Ammon's horn (tissue), 1 donor: ENCODE data around the gene FAH.

Experiments used
- DNase-seq: peaks from one replicate; pipeline ENCODE4 v3.0.0-alpha.2; 2016; ENCODE audit warnings: low spot score

FAH gene

DNA sequence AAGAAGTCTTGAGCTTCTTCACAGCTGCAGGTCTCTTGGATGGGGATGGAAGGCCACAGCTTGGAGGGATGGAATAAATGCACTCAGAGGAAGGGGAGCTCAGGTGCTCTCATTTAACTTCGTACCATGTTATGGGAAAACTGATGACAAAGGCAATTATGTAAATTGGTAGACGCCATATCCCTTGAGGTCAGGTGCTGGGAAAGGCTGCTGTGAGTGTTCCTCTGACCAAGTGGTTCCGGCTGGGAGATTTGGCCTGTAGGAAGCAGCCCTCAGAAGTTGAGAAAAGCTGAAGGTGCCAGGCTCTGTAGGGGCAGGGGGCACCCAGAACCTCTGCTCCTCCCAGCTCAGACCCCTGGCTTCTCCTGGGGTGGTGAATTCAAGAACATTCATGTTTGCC, 47.1 kb downstream of the FAH start:
- no peak for DNase-seq

DNA sequence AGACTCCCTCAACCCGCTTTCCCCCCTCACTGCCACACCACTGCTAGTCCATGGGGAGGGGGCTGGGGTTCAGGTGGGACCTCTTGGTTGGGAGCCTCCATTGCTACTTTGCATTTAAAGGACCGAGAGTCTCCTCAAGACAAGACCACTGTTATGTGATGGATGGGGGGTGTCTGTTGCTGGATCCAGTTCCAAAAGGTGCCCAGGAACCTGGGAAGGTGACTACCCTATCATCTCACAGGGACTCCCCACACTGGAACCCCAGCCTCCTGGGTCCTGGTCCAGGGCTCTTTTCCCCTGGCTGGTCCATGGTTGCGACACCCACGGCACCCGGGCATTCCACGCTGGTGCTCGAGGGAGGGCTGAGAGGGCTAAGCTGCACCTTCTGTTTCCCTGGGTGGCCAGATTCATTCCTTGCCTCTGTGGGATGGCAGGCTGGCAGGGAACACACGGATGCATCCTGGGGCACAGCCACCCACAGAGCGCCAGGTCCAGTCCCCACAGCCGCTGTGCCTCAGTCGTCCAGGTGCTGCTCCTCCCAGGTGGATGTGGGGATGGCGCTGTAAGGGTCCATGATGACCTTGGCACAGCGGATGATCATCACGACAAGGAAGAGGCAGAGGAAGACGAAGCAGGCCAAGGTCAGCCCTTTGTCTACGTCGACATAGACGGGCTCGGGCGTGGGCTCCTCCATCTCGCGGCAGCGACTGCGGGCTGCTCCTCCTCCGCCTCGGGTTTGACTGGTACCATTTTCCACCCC, 48.6 kb downstream of the FAH start:
- DNase-seq: no peak

DNA sequence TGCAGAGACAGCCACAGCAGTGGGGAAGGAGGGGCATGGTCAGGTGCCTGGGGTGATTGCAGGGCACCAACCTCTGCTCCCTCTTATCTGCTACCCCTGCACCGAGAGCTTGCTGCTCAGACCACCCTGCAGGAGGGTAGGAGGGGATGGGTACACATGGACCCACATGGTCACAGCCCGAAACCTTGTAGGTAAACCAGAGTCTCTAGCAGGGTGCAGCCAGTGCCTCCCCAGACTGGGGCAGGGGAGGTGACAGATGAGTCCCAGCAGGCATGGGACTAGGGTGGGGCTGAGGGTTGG, 49.2 kb downstream of the FAH start:
- no peak for DNase-seq

DNA sequence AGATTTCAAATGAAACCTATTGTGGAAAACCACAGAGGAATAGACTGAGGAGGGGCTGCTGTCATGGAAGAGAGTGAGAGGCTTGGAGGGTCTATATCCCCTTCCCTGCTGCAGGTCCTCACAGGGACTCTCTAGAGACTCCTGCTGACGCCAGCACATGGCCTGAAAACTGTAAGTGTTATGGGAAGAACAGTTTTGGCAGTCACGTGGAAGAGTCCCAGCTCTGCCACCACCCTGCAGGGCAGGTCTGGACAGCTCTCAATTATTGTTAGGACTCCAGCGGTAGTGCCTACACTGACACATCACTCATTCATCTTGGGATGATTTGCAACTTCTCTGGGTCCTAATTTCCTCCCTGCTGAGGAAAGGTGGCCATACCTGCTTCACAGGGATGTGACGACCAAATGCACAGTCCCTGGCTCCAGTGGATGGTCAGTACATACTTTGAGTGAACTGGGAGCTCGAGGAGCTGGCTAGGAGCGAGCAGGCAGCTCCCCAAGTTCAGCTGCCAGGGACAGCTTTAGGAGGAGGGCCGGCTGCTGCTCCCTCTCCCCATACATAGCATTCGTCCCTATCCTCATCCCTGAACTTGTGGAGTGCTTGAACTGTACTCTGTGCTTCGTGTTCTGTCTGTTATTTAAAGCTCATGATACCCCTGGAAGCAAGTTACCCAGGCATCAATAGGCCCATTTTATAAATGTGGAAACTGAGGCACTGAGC, 50.0 kb downstream of the FAH start:
- DNase-seq: no peak

DNA sequence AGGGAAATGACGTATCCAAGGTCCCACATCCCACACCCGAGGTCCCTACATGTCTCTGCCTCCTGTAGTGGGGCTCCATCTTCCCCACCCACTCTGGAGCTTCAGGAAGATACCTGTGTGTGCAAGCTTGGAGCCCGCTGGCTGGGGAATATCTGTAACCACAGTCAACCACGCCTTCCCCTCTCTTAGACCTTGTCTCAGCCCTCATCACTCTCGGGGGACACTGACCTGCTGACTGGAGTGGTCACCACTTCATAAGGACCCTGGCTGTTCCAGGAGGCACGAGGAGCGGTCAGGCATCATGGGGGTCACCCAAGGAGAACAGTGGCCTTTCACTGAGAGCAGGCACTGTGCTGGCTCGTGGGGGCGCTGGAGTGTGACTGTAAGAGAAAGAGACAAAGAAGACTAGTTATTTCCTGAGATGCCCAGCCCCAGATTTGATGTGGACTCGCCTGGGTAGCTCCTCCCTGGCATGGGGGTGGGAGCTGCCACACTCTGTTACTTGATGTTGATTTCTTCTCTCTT, 50.6 kb downstream of the FAH start:
- DNase-seq: no peak

DNA sequence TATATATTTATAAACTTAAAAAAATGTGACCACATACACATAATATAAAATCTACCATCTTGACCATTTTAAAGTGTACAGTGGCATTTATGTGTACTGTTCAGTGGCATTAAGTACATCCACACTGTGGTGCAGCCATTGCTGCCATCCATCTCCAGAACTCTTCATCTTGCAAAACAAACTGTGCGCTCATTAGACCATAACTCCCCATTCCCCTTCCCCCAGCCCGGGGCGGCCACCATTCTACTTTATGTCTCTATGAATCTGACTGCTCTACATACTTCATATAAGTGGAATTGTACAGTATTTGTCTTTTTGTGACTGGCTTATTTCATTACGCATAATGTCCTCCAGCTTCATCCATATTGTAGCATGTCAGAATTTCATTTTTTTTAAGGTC, 51.4 kb downstream of the FAH start:
- no peak for DNase-seq

DNA sequence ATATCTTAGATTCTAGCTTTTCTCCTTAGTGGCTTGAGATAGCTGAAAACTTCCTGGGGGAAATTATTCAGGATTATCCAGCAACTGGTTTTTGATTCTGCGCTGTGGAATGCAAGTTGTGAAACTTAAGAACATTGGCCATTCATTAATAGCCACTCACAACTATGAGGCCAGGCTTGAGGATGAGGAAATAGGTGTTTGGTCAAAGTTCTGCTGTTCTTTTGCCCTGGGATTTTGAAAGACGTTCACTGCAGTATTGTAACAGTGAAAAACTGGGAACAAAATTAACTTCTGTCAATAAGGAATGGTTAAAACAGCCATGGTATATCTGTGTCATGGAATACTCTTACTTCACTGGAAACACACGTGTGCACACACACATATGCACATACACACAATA, 55.1 kb downstream of the FAH start:
- no peak for DNase-seq

DNA sequence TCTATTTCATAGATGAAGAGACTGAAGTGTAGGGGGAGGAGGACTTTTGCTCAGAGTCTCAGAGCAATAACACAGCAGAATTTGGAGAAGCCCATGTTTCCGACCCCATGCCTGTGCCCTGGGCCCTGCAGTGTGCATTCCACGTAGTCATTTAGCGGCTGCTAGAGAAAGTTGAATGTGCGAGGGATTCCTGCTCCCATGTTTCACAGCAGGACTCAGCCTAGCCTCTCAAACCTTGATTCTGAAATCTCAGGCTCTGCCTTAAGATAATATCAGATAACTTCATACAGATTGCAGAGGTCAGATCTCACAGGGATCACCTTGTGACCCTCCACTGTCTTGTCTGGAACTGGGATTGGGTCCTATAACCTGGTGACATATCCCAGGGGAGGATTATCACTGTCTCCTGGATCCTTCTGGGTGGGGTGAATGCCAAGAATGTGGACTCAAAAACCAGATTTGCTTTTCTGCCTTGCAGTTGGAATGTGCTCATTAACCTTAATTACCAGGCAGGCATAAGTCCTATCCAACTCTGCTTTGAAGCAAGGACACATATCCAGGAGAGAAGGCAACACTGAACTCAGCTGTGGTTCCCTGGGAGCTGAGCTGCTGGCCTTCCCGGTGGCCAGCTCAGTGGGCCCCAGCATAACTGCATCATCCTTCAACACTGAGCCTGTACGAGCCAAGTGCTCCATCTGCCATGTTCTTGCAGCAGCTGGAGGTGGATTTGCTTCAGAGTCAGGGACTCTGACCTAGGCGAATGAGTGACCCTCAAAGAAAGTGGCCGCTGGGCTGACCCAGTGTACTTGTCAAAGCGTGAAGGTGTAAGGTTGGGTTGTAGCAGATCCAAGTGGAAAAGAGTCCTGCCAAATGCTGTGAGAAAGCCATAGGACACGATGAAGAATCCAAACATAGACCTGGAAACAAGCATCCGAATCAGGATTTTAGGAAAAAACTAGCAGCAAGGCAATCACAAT, 56.2 kb downstream of the FAH start:
- no peak for DNase-seq

DNA sequence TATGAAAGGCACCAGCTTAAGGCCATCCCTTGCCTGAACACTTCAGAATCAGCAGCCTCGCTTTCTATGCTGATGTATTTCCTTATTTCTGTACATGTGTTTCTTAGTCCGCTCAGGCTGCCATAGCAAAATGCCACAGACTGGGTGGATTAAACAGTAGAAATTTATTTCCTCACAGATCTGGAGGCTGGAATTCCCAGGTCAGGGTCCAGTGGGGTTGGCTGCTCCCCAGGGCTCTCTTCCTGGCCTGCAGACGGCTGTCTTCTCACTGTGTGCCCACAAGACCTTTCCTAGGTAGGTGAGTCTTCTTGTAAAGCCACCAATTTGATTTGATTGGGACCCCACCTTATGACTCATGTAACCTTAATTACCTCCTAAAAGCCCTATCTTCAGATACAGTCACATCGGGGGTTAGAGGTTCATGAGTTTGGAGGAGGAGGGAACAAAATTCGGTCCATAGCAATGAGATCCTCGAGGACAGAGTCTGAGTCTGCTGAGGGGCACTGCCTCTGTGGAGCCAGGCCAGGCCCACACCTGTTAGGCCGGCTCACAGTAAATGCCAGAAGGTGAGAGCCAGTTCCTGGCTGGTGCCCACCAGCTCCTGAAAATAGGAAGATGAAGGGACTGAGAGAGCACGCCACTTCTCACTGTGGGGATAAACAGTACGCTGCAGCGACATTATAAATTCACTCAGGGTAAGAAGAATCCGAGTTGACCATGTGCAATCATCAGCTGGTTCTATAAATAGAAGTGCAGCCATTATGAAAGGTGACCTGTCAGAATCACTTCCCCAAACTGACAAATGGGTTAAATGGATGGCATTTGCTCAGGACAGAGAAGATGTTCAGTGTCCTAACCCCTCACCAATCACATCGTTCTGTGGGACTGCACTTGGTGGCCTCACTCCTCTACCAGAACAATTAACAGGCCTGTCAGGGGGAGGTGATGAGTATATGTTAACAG, 58.1 kb downstream of the FAH start:
- DNase-seq: no peak

DNA sequence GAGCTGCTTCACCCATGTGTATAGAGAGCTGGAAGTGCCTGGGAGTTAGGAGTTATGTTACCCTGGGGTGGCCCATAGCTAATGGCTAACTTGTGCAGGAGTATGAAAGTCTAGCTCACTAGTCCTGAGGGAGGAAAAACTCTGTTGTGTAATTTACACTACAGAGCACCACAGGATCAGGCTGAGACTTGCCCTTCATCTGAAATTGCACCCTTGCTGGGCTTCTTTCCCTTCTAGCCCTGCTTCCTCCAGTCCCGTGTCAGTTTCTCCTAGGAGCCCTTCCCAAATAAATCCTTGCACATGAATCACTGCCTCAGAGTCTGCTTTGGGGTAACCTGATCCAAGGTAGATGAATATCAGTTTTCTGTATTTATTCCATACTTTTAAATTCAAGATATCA, 59.2 kb downstream of the FAH start:
- no peak for DNase-seq

DNA sequence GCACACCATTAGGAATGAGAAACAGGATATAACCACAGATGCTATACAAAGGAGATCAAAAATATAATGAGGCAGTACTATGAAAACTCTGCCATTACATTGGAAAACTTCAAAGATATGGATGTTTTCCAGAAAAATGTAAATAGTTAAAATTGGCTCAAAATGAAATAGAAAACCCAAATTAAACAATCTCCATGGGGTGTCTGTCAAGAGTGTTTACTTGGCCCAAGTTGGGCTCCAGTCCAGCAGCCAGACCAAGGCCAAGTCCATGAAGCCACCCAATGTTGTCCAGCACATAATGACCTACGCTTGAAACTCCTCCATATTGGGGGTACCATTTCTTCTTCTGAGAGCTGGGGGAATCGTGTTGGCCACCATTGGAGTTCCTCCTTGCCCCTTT, 62.1 kb downstream of the FAH start:
- no peak for DNase-seq

DNA sequence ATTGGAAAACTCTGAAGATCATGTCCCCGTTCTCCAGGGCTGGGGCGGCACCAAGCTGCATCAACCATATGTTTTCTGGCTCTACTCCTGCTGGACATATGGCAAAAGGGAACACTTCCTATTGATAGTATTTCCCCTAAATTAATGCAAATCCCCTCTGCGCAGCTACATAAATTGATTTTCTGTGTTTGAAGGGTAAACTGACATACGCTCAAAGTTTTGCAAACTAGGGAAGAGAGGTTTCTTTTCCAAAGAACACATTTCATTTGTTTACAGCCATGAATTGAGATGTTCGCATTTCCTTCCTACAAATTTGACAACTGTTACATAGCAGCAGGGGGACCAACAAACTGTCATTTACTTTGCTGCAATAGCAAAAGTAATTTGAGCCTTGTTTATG, 63.3 kb downstream of the FAH start:
- DNase-seq: no peak

DNA sequence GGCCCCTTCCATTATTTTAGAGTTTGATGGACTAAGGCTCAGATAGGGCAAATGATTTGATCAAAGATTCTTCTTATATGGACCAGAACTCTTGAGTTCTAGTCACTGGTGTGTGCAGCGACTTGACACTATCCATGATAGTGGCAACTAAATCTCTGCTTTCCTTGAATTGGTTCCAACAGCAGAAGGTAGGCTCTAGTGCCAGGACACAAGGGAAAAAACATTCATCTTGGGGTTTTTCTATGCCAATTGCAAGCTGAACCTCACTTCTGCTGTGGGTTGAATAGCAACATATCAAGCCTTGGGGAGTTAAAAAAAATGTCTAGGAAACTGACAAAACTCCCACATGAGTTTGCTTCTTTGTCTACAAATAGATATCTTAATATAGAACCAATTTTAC, 64.1 kb downstream of the FAH start:
- no peak for DNase-seq

DNA sequence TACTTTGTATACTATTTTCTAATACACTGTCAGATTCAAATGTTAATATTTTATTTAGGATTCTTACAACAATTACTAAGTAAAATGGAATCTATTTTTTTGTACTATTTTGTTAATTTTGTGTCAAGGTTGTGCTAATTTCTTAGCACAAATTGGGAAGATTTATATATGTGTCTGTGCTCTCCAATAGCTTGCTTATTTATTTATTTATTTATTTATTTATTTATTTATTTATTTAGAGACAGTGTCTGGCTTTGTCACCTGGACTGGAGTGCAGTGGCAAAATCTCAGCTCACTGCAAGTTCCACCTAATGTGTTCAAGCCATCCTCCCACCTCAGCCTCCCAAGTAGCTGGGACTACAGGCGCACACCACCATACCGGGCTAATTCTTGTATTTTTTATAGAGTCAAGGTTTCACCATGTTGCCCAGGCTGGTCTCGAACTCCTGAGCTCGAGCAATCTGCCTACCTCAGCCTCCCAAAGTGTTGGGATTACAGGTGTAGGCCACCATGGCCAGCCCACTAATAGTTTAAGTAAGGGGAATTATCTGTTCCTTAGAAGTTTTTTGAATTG, 64.6 kb downstream of the FAH start:
- DNase-seq: no peak

DNA sequence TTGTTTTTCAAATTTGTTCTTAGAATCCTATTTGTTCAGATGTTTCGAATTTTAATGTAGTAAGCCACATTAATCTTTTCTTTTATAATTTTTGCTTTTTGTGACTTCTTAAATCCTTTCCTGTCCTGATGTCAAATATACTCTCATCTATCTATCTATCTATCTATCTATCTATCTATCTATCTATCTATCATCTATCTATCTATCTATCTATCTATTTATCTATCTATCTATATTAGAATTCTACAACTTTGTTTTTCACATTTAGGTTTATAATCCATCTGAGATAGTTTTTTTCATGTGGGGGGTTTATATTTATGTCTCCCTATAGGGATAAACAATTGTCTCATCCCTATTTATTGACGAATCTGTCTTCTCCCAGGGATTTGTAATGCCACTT, 67.2 kb downstream of the FAH start:
- DNase-seq: no peak

DNA sequence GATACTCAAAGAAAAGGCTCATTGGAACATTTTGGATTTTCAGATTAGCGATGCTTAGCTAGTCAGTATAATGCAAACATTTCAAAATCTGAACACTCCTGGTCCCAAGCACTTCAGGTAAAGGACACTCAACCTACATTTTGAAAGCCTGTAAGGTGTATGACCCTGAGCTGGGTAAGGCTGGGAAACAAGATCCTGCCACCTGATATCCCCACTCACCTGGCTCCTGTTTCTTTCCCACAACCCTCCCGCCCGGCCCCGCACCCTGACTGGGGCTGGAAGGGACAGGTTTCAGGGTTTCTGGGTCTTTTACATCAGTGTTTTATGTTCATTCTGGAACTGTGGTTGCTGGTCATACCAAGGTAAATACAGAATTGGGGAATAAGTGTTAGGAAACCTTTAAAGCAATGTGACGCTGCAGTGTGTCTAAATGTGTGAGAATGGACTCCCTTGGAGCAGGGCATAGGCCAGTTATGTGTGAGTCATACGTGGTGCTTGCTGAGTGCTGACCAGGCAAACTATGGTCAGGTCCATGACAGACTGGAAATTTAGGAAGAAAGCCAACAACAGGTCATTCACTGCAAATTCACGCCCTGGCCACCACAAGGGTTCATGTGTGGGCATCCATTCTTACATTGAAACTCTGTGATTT, 76.3 kb downstream of the FAH start:
- no peak for DNase-seq

DNA sequence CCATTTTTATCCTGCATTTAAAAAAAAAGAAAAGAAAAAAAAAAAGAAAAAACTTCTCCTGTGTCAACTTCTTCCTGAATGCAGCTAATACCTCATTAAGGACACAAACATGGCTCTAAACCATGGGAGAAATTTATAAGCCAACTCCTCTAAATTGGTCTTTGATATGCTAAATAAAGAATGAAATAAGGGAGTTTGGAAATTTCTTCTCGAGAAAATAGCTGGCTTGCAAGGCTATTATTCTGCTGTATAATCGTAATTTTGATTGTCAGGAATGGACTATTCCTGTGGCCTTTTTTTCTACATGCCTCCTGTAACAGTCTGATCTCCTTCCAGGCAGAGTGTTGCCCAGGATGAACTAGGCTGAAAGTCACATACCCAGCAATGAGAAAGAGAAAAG, 78.6 kb downstream of the FAH start:
- no peak for DNase-seq

DNA sequence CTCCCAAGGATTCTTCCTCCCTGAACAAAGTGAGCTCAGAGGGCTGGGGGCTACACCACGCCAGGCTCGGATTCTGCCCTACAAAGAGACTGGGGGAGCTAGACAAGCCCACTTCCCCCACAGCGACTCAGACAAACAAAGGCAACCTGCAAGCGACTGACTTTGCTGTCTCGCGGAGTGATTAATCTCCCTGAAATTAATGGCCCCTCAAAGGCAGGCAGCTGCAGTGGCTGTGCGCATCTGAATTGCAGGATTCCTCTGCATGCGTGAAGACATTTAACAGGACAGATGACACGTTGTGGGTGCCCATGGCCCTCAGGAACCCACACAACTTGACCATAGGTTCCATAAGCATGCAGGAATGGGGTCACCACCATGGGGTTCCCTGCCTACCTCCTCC, 80.8 kb downstream of the FAH start:
- DNase-seq: no peak

DNA sequence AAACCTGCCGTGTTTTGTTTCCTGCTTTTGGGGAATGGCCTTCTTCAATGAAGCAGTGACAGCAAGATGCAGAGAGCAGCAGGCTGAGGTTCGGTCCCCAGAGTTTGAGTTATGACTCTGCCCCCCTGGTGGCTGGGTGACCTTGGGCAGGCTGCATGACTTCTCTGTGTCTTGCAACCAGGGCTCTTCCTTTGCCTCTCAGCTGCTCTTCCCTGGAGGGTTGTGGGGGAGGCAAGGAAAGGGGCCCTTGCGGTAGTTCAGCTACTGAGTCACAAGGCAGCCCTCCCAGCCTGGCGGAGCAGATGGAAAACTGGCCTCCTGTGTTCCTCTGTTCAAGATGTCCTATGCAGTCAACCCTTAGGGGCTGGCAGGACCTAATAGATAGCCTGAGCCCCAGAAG, 82.1 kb downstream of the FAH start:
- DNase-seq: no peak
